Skin of body (tissue), 2 donors: Measurements from ENCODE around the gene FTSJ3. TPM values are rescaled to one million over a fixed set of nuclear protein-coding genes. Genes with fewer than 3 reads are reported as not detected.
A peak's percentile ranks its signal among the peaks of the same experiment; 100 is the strongest.

Experiments
- DNase-seq: peaks from one replicate; lab custom pipeline; 2025; lab: John Stamatoyannopoulos, UW
- total RNA-seq: library from RNA; depleted of rRNA; stranded (reverse); fragments of >200 nt; gene quantifications from one replicate; pipeline ENCODE4 v1.2.3, GENCODE V29; 2014

Gene FTSJ3
- total RNA-seq, 1 donor from 2014 or later, result 33.0 TPM

GRCh38 chr17:63843910-63844677 lies 16.6 kb upstream of the FTSJ3 start:
- no peak for DNase-seq

- peak; percentile 47 for DNase-seq
Measured at GRCh38 chr17:63843387-63843888, 16.0 kb upstream of the FTSJ3 start.

DNA sequence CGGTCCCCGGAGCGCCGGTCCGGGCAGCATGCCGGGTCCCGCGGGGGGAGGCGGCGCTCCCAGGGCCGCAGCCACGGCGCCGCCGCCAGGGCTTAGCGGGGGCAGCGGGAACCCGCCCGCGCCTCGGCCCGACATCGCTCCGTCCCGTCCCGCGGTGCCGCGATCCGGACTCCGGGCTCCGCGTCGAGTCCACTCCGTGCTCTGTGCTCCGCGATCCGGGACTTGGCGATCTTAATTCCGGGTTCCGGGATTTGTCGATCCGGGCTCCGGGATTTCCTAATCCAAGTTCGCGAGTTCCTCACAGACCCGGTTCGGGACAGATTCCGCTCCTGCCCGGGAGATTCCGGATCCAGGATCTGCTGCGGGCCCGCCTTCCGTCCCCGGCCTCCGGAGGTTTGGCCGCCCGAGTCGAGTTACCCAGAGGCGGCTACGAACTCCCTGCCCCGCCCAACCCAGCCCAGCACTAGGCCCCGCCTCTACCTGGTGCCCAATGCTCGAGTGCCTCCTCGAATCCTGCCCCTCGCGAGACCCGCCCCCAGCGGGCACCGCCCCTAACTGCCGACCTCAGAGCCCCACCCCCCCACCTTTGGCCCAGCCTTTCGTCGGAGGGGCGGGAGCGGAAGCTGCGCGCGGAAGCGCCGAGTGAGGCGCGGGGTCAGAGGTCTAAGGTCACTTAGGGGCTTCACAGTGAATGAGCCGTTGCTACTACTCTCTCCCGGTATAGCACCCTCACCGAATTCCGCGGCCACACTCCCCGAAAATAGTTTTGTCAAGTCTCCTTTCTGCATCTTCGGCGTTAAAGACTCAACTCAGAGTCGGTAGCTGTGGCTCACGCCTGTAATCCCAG lies 15.3 kb upstream of the FTSJ3 start, which contains the start of gene SMARCD2:
TSS of gene SMARCD2 (minus strand) at position 146 of the 847 bp plus-strand sequence. CDS start at position 135, 11 bp downstream.
- peak; percentile 100 for DNase-seq

DNA sequence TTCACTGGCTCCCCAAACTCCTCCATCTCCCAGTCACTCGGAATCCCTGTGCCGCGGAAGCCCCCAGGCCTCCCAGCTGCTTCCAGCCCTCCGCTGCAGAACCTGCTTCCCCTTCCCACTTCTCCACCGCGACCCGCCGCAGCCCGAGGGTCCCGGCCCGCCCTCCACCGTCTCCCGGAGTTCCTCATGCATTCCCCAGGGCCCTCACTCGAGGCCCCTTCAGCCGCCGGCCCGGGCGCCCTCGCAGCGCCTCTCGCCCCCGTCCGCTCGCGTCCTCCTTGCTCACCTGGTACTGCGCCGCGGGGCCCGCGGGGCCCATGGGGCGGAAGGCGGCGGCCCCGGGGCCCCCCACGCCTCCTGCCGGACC lies 14.7 kb upstream of the FTSJ3 start:
- DNase-seq, result no peak

DNA sequence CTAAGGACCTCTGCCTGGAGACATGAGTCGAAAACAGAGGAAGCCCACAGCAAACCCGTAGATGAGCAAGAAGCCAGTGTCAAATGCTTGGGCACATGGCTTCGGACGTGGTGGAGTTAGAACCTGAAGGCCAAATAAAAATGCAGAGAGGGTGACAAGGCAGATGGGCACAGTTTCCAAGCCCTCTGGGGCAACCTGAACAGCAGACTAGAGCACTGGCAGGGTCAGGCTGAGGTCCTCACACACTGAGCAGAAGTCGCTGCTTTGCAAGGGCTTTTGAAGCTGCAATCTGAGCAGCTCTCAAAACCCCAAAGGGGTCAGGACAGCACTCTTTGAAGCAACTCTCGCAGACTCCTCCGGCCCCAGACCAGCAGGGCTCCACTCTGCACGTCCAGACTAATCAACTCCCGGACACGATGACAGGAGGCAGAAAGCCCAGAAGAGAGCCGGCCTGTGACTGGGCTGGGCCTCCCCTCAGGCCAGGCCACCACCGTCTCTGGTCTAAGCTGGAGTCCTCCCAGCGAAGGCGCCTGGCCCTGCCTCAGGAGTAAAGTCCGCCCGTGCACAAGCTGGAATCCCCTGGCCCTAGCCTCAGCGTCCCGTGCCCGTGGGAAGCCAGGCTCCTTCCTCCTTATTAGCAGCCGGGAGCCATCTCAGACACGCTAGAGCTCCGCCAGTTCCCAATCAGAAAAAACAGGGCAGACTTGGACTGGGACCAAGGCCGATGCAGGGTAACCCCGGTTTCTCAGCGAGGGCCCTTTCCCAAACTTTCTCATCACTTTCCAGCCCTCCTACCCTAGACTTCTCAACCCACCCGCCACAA lies 14.1 kb upstream of the FTSJ3 start:
- no peak for DNase-seq

GRCh38 chr17:63840591-63841349 lies 13.3 kb upstream of the FTSJ3 start:
- peak; percentile 36 for DNase-seq

DNA sequence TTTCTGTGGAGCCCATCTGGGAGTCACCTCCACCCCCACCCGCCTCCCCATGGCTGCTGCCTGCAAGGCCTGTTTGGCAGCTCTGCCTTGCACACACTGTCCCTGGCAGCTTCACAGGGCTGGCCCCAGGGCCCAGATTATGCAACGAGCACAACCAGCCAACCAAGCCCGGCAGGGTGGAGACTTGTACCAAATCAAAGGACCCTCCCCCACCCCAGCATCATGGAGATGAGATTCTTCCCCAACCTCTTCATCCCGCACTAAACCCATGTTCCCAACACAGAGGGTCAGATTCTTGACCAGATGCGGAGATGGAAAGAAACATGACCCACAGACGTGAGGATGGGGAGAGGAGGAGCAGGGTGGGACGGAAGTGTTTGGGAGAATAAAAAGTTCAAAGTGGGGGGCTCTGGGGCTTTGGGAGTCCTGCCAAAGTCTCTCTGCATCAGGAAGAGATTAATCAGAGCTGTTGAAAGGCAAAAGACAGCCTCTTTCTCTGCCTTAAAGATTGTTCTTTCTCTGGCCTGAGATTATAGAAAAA lies 11.2 kb upstream of the FTSJ3 start:
- peak; percentile 97 for DNase-seq

GRCh38 chr17:63837962-63838600 lies 10.6 kb upstream of the FTSJ3 start:
- DNase-seq, result no peak

- DNase-seq, result no peak
Measured at GRCh38 chr17:63837480-63837879, 10.0 kb upstream of the FTSJ3 start.

DNA sequence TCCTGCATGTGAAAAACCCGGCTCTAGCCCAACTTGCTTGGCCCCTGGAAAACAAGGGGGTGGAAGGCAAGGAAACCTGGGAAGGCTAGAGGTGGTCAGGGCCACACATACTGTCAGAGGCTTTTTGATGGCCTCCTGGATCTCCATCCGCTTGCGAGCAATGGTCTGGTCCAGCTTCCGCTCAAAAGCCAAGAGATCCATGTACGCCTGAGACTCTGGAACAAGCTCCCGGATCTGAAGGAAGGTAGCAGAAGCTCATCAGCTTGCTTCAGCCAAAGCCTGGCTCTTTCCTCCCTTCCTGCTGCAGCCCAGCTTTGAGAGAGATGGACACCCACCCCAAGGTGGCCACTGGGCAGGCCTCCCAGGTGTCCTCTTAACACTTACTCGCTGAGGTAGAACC lies 9.3 kb upstream of the FTSJ3 start:
- no peak for DNase-seq

GRCh38 chr17:63835167-63835720 lies 7.8 kb upstream of the FTSJ3 start:
- no peak for DNase-seq

- DNase-seq, result no peak
Measured at GRCh38 chr17:63834431-63835166, 7.1 kb upstream of the FTSJ3 start.

GRCh38 chr17:63833741-63834373 lies 6.4 kb upstream of the FTSJ3 start:
- no peak for DNase-seq

DNA sequence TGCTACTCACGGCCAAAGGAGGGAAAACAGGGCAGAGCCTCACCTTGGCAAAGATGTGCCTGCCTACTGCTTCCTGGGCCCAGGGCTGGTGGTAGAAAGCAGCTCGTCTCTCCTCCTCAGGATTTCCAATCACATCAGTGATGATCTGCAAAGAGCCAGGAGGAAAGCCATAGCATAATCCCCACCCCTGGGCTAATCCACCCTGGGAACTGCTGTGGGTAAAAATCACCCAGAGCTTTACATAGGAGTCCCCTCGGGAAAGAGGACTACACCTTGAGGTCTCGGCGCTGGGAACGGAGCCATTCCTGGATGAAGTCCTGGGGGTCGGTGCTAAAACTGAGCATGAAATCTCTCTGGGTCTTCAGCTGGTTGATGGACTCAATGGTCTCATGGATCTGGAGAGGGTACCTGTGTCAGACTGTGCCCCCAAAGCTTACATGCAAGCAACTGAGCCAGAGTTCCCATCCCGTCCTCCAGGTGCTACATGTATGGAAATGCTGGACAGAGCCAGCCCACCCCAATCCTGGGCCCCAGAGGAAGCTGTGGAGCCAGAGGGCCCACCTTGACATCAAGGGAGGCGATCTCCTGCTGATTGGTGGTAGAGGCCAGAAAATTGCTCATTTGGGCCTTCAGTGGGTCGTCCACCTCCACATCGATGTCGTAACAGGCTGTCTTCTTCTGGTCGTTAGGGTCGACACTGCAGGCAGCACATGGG lies 5.7 kb upstream of the FTSJ3 start:
- DNase-seq, result no peak

- DNase-seq, result no peak
Measured at GRCh38 chr17:63832455-63832854, 5.0 kb upstream of the FTSJ3 start.

- no peak for DNase-seq
Measured at GRCh38 chr17:63832014-63832413, 4.6 kb upstream of the FTSJ3 start.

GRCh38 chr17:63831505-63831904 lies 4.0 kb upstream of the FTSJ3 start:
- no peak for DNase-seq
